Lung (tissue), 12 donors: ENCODE measurements around the gene MYO3B. TPM values are rescaled to one million over a fixed set of nuclear protein-coding genes. Genes with fewer than 3 reads are reported as not detected.

Source experiments
- ATAC-seq: fragments of 200-7000 bp; cut with Tn5 transposase; one replicate; pipeline ENCODE4 v1.9.1; 2020; ENCODE audit warnings: moderate number of reproducible peaks; ENCODE audit not compliant: insufficient read depth, low FRiP score
- DNase-seq, 3 donors: peaks; one replicate each; pipeline ENCODE4 v3.0.0-alpha.2; 2013 to 2017
- H3K27ac ChIP-seq, 2 donors: one replicate each; pipeline ENCODE4 v1.5.1; 2013; ENCODE audit warnings: mild to moderate bottlenecking in 2 of 2, moderate library complexity in 2 of 2, control low read depth in 1 of 2, inconsistent platforms in 1 of 2, low read depth in 1 of 2, low read length in 1 of 2
- H3K27me3 ChIP-seq, 3 donors: one replicate each; pipeline ENCODE4 v1.5.1; 2013; ENCODE audit warnings: low read length in 2 of 3; ENCODE audit not compliant: control insufficient read depth in 3 of 3, insufficient read depth in 3 of 3
- H3K36me3 ChIP-seq, 4 donors: one replicate each; pipeline ENCODE4 v1.5.1; 2013; ENCODE audit warnings: low read length in 4 of 4, mild to moderate bottlenecking in 1 of 4, moderate library complexity in 1 of 4; ENCODE audit not compliant: control insufficient read depth in 4 of 4, insufficient read depth in 4 of 4
- H3K4me1 ChIP-seq, 5 donors: one replicate each; pipeline ENCODE4 v1.5.1; 2013; ENCODE audit warnings: low read length in 5 of 5, mild to moderate bottlenecking in 2 of 5, moderate library complexity in 1 of 5; ENCODE audit not compliant: control insufficient read depth in 5 of 5, insufficient read depth in 5 of 5
- H3K4me3 ChIP-seq: one replicate; pipeline ENCODE4 v1.5.1; 2013; ENCODE audit warnings: mild to moderate bottlenecking, control low read depth, moderate library complexity
- H3K9ac ChIP-seq, 2 donors: one replicate each; pipeline ENCODE4 v1.5.1; 2013; ENCODE audit warnings: low read length in 2 of 2, control low read depth in 1 of 2; ENCODE audit not compliant: insufficient read depth in 1 of 2
- H3K9me3 ChIP-seq, 4 donors: one replicate each; pipeline ENCODE4 v1.5.1; 2013; ENCODE audit warnings: low read length in 3 of 4, mild to moderate bottlenecking in 1 of 4, moderate library complexity in 1 of 4; ENCODE audit not compliant: control insufficient read depth in 4 of 4, insufficient read depth in 3 of 4
- WGBS, 2 donors: extraction: QIAGEN DNeasy Blood & Tissue Kit; methylation state at CpG; one replicate each; pipeline ENCODE4 v1.1.7; 2013; 5-methylcytosine and 5-hydroxymethylcytosine counted together
- polyA plus RNA-seq, 2 donors: library from polyadenylated mRNA; stranded (reverse); fragments of 200-250 nt; gene quantifications; one replicate each; pipeline ENCODE4 v1.2.1, GENCODE V29; 2013
- total RNA-seq, 2 donors: library from RNA; depleted of rRNA in 1 of 2; stranded (reverse); fragments of >200 nt in 1 of 2; gene quantifications; one replicate each; pipeline ENCODE4 v1.2.1, GENCODE V29; 2014 to 2021
- TF ChIP-seq, protein P1 (sequence below): IDR thresholded peaks from 2 replicates; pipeline ENCODE4 v1.5.1; 2012; ENCODE audit warnings: mild to moderate bottlenecking; ENCODE audit errors: control extremely low read depth, extremely low read depth
- donor health status: control.
- donor health status: control.
- donor health status: Bipolar disorder and iron deficiency.
- donor health status: healthy.
- donor health status: DM: yes; HTN: yes; CAD: no.

Gene MYO3B
- total and polyA plus RNA-seq, 4 donors = 0.03 to 0.82 (median 0.05) TPM; not detected in 1

DNA sequence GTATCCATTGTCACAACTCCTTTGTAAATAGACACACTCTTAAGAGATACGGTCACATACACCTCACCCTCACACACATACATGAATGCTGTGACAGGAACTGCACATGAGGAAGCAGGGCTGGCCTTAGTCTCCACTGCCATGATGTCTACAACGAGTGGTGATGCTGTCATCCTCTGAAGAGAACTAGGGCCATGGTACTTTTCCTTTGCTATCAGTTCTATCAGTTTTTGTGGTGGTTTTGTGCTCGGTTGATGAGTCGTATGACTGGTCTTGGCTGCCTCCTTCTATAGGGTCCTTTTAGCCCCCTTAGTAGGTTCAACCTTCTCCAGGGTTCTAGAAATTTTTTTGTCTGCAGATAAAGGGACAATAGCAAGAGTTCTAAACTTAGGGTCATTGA, 66.0 kb downstream of the MYO3B start:
- no peak for DNase-seq
- H3K4me1 ChIP-seq = peaks cover 0 to 1% (median 0%) of the 10 kb centered on the region in 5 donors
- TF ChIP-seq, protein P1, sequence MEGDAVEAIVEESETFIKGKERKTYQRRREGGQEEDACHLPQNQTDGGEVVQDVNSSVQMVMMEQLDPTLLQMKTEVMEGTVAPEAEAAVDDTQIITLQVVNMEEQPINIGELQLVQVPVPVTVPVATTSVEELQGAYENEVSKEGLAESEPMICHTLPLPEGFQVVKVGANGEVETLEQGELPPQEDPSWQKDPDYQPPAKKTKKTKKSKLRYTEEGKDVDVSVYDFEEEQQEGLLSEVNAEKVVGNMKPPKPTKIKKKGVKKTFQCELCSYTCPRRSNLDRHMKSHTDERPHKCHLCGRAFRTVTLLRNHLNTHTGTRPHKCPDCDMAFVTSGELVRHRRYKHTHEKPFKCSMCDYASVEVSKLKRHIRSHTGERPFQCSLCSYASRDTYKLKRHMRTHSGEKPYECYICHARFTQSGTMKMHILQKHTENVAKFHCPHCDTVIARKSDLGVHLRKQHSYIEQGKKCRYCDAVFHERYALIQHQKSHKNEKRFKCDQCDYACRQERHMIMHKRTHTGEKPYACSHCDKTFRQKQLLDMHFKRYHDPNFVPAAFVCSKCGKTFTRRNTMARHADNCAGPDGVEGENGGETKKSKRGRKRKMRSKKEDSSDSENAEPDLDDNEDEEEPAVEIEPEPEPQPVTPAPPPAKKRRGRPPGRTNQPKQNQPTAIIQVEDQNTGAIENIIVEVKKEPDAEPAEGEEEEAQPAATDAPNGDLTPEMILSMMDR = no peak

DNA sequence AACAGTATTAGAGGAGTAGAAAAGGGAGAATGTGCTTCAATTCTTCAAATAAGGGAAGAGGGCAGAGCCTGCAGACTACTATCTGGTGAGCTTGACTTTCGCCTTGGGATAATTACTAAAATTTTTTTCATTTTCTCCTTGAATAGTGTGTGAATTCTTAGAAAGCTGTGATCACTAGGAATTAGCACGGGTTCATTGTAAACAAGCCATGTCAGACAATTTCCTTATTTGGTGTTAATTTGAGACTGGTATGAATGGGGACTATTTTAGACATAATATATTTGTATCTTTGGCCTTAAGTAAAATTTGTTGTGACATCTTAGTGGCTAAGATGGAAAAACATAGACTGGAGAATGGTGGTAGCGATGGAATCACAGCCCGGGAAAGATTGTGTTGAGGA, 66.6 kb downstream of the MYO3B start:
- no peaks in the 10 kb centered on the region for H3K27me3 ChIP-seq
- ATAC-seq = no peak
- no peak overlapping the region for H3K9ac ChIP-seq
- no peak overlapping the region for H3K4me3 ChIP-seq
- peaks cover 0 to 1% (median 0%) of the 10 kb centered on the region in 5 donors for H3K4me1 ChIP-seq
- H3K9me3 ChIP-seq = no peaks in the 10 kb centered on the region
- DNase-seq = no peak
- 77 to 90% methylated on average over 4 of the region's 4 CpGs for WGBS, 2 donors
- no peaks in the 10 kb centered on the region for H3K36me3 ChIP-seq
- H3K27ac ChIP-seq = no peak overlapping the region
- TF ChIP-seq, protein P1 = no peak

More for the DNA sequence above, 66.0 kb downstream of the MYO3B start:
- Histone ChIP-seq H3K27me3 (no peaks in the 10 kb centered on the region), H3K9me3 (no peaks in the 10 kb centered on the region), H3K27ac (no peak overlapping the region), H3K36me3 (no peaks in the 10 kb centered on the region), H3K4me3 (no peak overlapping the region), H3K9ac (no peak overlapping the region)
- ATAC-seq = no peak
- WGBS, 2 donors = 74 to 83% methylated on average over 4 of the region's 4 CpGs

DNA sequence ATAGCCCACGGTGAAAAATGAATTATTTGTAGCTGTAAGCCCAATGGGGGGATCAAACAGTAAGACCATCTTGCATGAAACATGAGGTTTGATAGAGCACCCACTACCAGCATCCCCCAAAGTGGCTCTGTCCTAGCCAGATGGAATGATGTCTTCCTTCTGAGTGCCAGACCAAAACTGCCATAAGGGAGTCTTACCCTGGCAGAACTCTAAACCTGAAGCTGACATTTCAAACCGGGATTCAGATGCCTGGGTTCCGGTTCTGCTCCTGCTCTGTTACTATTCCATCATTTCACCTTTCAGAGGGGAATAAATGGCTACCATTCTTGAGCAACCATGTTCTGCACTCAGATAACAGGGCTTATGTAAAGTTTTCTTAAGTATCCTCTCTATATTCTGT, 67.4 kb downstream of the MYO3B start:
- ATAC-seq (no peak), DNase-seq (no peak)
- peaks cover 0 to 1% (median 0%) of the 10 kb centered on the region in 4 donors for H3K9me3 ChIP-seq
- H3K4me1 ChIP-seq = peaks cover 0 to 1% (median 0%) of the 10 kb centered on the region in 5 donors
- H3K4me3 ChIP-seq = no peak overlapping the region
- H3K27me3 ChIP-seq = no peaks in the 10 kb centered on the region
- WGBS, 2 donors = 93 to 94% methylated on average over 3 of the region's 3 CpGs
- no peak overlapping the region for H3K27ac ChIP-seq
- no peak overlapping the region for H3K9ac ChIP-seq
- TF ChIP-seq, protein P1 = no peak
- H3K36me3 ChIP-seq = no peaks in the 10 kb centered on the region

DNA sequence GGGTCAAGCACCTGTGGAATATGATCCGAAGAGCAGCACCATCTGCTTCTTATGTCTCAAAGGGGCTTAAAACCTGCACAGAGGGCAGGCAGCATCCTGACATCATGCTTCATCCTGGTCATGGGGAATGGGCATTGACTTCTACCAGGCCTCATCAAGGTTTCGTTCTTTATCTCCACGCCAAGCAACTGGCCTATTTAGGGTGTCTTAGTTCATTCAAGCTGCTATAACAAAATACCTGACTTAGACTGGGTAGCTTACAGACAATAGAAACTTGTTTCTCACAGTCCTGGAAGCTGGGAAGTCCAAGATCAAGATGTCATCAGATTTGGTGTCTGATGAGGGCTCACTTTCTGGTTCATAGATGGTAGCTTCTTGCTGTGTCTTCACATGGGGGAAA, 69.4 kb downstream of the MYO3B start:
- 88 to 97% methylated on average over 3 of the region's 3 CpGs for WGBS, 2 donors
- no peaks in the 10 kb centered on the region for H3K27me3 ChIP-seq
- no peak for DNase-seq
- peaks cover 0 to 4% (median 0%) of the 10 kb centered on the region in 4 donors for H3K9me3 ChIP-seq
- H3K4me3 ChIP-seq = no peak overlapping the region
- no peaks in the 10 kb centered on the region for H3K36me3 ChIP-seq
- no peak overlapping the region for H3K9ac ChIP-seq
- TF ChIP-seq, protein P1 = no peak
- H3K27ac ChIP-seq = no peak overlapping the region
- no peak for ATAC-seq
- peaks cover 0 to 1% (median 0%) of the 10 kb centered on the region in 5 donors for H3K4me1 ChIP-seq
